Neural progenitor cell (in vitro differentiated cells): ENCODE measurements around the gene RNPEPL1. TPM values are rescaled to one million over a fixed set of nuclear protein-coding genes. Genes with fewer than 3 reads are reported as not detected.

Experiments used
- DNase-seq: peaks from one replicate; pipeline ENCODE4 v3.0.0-alpha.2; 2016; ENCODE audit warnings: low spot score
- H2AFZ ChIP-seq: fragments of 200-600 bp; sonication (generic); replicated peaks from 2 replicates; pipeline ENCODE4 v1.6.1; 2016; ENCODE audit warnings: antibody characterized with exemption
- H3F3A ChIP-seq: fragments of 200-600 bp; sonication (generic); 2 replicates; pipeline ENCODE4 v1.6.1; 2016; ENCODE audit warnings: antibody characterized with exemption, low read depth
- H3K27ac ChIP-seq: fragments of 200-600 bp; sonication (generic); 2 replicates; pipeline ENCODE4 v1.5.1; 2016; ENCODE audit warnings: mild to moderate bottlenecking
- H3K27me3 ChIP-seq: fragments of 200-600 bp; sonication (generic); 2 replicates; pipeline ENCODE4 v1.6.1; 2016; ENCODE audit warnings: mild to moderate bottlenecking, moderate library complexity
- H3K36me3 ChIP-seq: fragments of 200-600 bp; sonication (generic); 2 replicates; pipeline ENCODE4 v1.5.1; 2016
- H3K4me1 ChIP-seq: fragments of 200-600 bp; sonication (generic); 2 replicates; pipeline ENCODE4 v1.6.1; 2016; ENCODE audit warnings: mixed run types
- H3K4me2 ChIP-seq: fragments of 200-600 bp; sonication (generic); 2 replicates; pipeline ENCODE4 v1.6.1; 2016
- H3K4me3 ChIP-seq: fragments of 200-600 bp; sonication (generic); 2 replicates; pipeline ENCODE4 v1.5.1; 2016
- H3K79me2 ChIP-seq: fragments of 200-600 bp; sonication (generic); 2 replicates; pipeline ENCODE4 v1.6.1; 2016; ENCODE audit warnings: low read depth
- H3K9ac ChIP-seq: fragments of 200-600 bp; sonication (generic); 2 replicates; pipeline ENCODE4 v1.6.1; 2016
- H3K9me3 ChIP-seq: fragments of 200-600 bp; sonication (generic); 2 replicates; pipeline ENCODE4 v1.5.1; 2016; ENCODE audit warnings: low read depth
- H4K20me1 ChIP-seq: fragments of 200-600 bp; sonication (generic); 2 replicates; pipeline ENCODE4 v1.6.1; 2016; ENCODE audit warnings: low read depth
- H3K27ac Mint-ChIP-seq: 3 replicates; pipeline ENCODE4 v1.8.0; 2021; ENCODE audit warnings: mixed read lengths
- H3K27me3 Mint-ChIP-seq: 2 replicates; pipeline ENCODE4 v1.8.0; 2022; ENCODE audit warnings: low read depth, mild to moderate bottlenecking, inconsistent platforms, moderate library complexity, mixed read lengths; ENCODE audit not compliant: insufficient read depth
- H3K36me3 Mint-ChIP-seq: 3 replicates; pipeline ENCODE4 v1.8.0; 2021; ENCODE audit warnings: mixed read lengths
- H3K4me1 Mint-ChIP-seq: 3 replicates; pipeline ENCODE4 v1.8.0; 2021; ENCODE audit warnings: mixed read lengths
- H3K4me3 Mint-ChIP-seq: 3 replicates; pipeline ENCODE4 v1.8.0; 2021; ENCODE audit warnings: mild to moderate bottlenecking, moderate library complexity, mixed read lengths
- H3K9me3 Mint-ChIP-seq: 3 replicates; pipeline ENCODE4 v1.8.0; 2020; ENCODE audit warnings: mixed read lengths
- EZH2 ChIP-seq: fragments of 200-600 bp; sonication (generic); IDR thresholded peaks from 2 replicates; pipeline ENCODE4 v1.6.1; 2017; ENCODE audit warnings: antibody characterized with exemption, mild to moderate bottlenecking, moderate library complexity
- EZH2phosphoT487 ChIP-seq: fragments of 200-600 bp; sonication (generic); IDR thresholded peaks from 2 replicates; pipeline ENCODE4 v1.6.1; 2017; ENCODE audit warnings: antibody characterized with exemption
- total RNA-seq: library from RNA; depleted of rRNA; stranded (reverse); fragments of >200 nt; gene quantifications from 2 replicates; pipeline ENCODE4 v1.2.3, GENCODE V29; 2015; ENCODE audit warnings: low replicate concordance
- TF ChIP-seq, protein P1 (sequence below): fragments of 200-600 bp; sonication (generic); IDR thresholded peaks from 2 replicates; pipeline ENCODE4 v1.5.1; 2017; ENCODE audit warnings: antibody characterized with exemption, mild to moderate bottlenecking

The RNPEPL1 gene
- total RNA-seq, 1 donor from 2014 or later, result 2.7 TPM

DNA sequence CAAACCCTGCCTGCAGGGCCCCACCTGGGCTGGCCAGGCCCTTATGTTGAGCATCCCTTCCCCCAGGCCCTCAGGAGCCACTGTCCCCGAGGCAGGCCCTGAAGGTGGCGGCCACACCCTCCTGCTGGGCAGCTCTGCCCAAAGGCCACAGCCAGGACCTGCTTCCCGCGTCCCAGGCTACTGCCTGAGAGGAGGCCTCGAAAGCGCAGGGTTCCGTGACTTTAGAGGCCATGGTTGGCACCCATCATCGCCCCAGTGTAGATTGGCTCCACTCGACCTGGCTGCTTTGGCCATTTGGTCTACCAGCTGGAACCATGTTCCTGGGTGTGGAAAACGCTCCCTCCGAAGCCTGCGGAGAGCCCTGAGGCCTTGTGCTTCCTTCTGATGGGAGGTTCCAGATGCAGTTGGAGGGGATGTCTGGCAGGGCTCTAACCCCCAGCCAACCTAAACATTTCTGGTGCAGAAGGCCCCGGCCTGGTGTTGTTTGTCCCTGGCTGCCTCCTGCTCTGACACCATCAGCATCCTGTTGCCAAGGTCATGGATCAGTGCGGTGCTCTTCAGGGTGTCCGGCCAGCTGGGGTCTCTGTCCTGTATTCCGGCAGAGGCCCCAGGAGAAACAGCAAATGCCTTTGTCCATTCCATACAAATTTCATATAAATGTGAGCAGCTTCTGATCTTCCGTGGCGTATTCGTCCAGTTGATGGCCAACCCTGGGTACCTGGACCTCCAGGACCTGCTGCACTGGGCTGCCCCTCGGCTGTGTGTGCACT is 33.0 kb downstream of the RNPEPL1 start:
- H3K4me1 Mint-ChIP-seq, result peaks cover 6% of the 10 kb centered on the region
- H3K4me1 ChIP-seq, result no peaks in the 10 kb centered on the region
- DNase-seq, result no peak
- H3K36me3 ChIP-seq, result no peaks in the 10 kb centered on the region
- H3K9me3 ChIP-seq, result no peaks in the 10 kb centered on the region
- no peak overlapping the region for H3K4me2 ChIP-seq
- no peaks in the 10 kb centered on the region for H3K27me3 Mint-ChIP-seq
- no peak overlapping the region for H3K27ac ChIP-seq
- H3K36me3 Mint-ChIP-seq, result peaks cover 3% of the 10 kb centered on the region
- H3K79me2 ChIP-seq, result no peaks in the 10 kb centered on the region
- H2AFZ ChIP-seq, result no peak overlapping the region
- TF ChIP-seq EZH2 (no peak), EZH2phosphoT487 (no peak)
- TF ChIP-seq, protein P1, sequence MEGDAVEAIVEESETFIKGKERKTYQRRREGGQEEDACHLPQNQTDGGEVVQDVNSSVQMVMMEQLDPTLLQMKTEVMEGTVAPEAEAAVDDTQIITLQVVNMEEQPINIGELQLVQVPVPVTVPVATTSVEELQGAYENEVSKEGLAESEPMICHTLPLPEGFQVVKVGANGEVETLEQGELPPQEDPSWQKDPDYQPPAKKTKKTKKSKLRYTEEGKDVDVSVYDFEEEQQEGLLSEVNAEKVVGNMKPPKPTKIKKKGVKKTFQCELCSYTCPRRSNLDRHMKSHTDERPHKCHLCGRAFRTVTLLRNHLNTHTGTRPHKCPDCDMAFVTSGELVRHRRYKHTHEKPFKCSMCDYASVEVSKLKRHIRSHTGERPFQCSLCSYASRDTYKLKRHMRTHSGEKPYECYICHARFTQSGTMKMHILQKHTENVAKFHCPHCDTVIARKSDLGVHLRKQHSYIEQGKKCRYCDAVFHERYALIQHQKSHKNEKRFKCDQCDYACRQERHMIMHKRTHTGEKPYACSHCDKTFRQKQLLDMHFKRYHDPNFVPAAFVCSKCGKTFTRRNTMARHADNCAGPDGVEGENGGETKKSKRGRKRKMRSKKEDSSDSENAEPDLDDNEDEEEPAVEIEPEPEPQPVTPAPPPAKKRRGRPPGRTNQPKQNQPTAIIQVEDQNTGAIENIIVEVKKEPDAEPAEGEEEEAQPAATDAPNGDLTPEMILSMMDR, result no peak
- H3K9ac ChIP-seq, result no peak overlapping the region
- H3F3A ChIP-seq, result no peaks in the 10 kb centered on the region
- no peak overlapping the region for H3K27ac Mint-ChIP-seq
- H4K20me1 ChIP-seq, result no peaks in the 10 kb centered on the region
- no peaks in the 10 kb centered on the region for H3K27me3 ChIP-seq
- no peak overlapping the region for H3K4me3 Mint-ChIP-seq
- H3K4me3 ChIP-seq, result no peak overlapping the region
- no peaks in the 10 kb centered on the region for H3K9me3 Mint-ChIP-seq

DNA sequence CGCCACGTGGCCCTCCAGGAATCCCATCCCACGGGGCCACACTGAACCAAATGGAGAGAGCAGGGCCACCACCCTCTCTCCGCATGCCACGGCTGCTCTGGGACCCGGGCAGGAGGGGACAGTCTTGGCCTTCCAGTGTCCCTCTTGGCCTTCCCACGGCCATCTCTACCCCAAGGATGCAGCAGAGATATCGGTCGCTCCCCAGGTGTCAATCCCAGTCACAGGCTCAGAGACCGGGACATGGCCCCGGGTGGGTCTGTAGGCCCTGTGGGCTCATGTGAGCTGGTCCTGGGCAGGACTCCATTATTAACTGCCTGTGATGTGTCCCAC is 33.5 kb downstream of the RNPEPL1 start:
- no peak overlapping the region for H3K4me3 ChIP-seq
- Mint-ChIP-seq H3K36me3 (peaks cover 3% of the 10 kb centered on the region), H3K27me3 (no peaks in the 10 kb centered on the region), H3K9me3 (no peaks in the 10 kb centered on the region), H3K27ac (no peak overlapping the region), H3K4me1 (peaks cover 6% of the 10 kb centered on the region), H3K4me3 (no peak overlapping the region)
- no peaks in the 10 kb centered on the region for H3K36me3 ChIP-seq
- H3F3A ChIP-seq, result no peaks in the 10 kb centered on the region
- no peaks in the 10 kb centered on the region for H3K4me1 ChIP-seq
- no peak overlapping the region for H3K27ac ChIP-seq
- no peak overlapping the region for H2AFZ ChIP-seq
- H3K27me3 ChIP-seq, result no peaks in the 10 kb centered on the region
- H3K79me2 ChIP-seq, result no peaks in the 10 kb centered on the region
- H4K20me1 ChIP-seq, result no peaks in the 10 kb centered on the region
- H3K9ac ChIP-seq, result no peak overlapping the region
- no peak for DNase-seq
- H3K4me2 ChIP-seq, result no peak overlapping the region
- TF ChIP-seq, protein P1, result no peak
- TF ChIP-seq EZH2 (no peak), EZH2phosphoT487 (no peak)
- no peaks in the 10 kb centered on the region for H3K9me3 ChIP-seq

DNA sequence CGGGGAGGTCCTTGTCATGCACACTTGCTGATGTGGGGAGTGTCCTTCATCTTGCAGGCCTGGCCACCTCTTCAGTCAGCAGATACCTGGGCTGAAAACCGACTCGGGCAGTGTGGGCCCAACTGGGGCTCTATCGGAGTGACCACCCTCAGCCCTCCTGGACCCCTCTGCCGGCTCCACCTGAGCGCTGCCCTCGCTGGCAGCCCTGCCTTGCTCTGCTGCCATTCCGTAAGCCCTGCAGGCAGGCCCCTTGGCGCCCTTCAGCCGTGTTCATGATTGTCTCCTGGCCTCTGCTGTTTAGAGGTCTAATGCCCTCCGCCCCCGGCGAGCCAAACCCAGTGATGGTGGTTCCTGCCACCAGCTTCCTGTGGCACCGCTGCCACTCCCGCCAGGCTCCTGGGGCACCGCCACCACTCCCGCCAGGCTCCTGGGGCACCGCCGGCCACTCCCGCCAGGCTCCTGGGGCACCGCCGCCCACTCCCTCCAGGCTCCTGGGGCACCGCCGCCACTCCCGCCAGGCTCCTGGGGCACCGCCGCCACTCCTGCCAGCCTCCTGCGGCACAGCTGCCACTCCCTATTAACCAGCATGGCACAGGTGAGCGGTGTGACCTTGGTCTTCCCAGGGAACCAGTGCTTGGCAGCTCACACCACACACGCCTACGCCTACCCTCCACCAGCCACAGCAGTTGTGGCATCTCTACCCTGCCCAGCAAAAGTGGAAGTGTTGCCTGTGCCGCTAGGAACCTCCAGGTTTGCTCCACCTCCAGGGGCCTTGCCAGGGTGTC is 34.2 kb downstream of the RNPEPL1 start:
- H3K4me3 Mint-ChIP-seq, result no peak overlapping the region
- H3F3A ChIP-seq, result no peaks in the 10 kb centered on the region
- no peak overlapping the region for H3K27ac ChIP-seq
- H3K27me3 Mint-ChIP-seq, result no peaks in the 10 kb centered on the region
- H3K36me3 ChIP-seq, result no peaks in the 10 kb centered on the region
- no peak overlapping the region for H3K4me3 ChIP-seq
- no peaks in the 10 kb centered on the region for H3K9me3 ChIP-seq
- no peak overlapping the region for H3K27ac Mint-ChIP-seq
- TF ChIP-seq EZH2phosphoT487, result no peak
- TF ChIP-seq EZH2, result no peak
- TF ChIP-seq, protein P1, result no peak
- no peak overlapping the region for H2AFZ ChIP-seq
- H3K4me1 Mint-ChIP-seq, result peaks cover 6% of the 10 kb centered on the region
- no peaks in the 10 kb centered on the region for H3K79me2 ChIP-seq
- H3K4me2 ChIP-seq, result no peak overlapping the region
- no peaks in the 10 kb centered on the region for H3K9me3 Mint-ChIP-seq
- DNase-seq, result no peak
- H4K20me1 ChIP-seq, result no peaks in the 10 kb centered on the region
- H3K36me3 Mint-ChIP-seq, result peaks cover 3% of the 10 kb centered on the region
- H3K9ac ChIP-seq, result no peak overlapping the region
- H3K27me3 ChIP-seq, result no peaks in the 10 kb centered on the region
- no peaks in the 10 kb centered on the region for H3K4me1 ChIP-seq
